Endothelial cell of umbilical vein (primary cell): ENCODE results near the gene KCNG3. TPM values are rescaled to one million over a fixed set of nuclear protein-coding genes. Genes with fewer than 3 reads are reported as not detected.

Experiments used
- BruUV-seq: library from RNA; stranded (reverse); fragments of 400-500 nt; replicated peaks from 2 replicates; lab custom pipeline; 2021; lab: Mats Ljungman, UMichigan
- CTCF ChIA-PET: fragments of 300-600, 350-600 bp; sonication (Branson Sonifier 250); formaldehyde crosslinking; loops from one replicate; lab custom pipeline; 2021; ENCODE audit warnings: antibody characterized with exemption, inconsistent platforms; lab: Charles Lee
- POLR2A ChIA-PET: fragments of 300-600, 350-600 bp; sonication (Branson Sonifier 250); formaldehyde crosslinking; loops from one replicate; lab custom pipeline; 2021; ENCODE audit warnings: antibody characterized with exemption, inconsistent platforms; lab: Charles Lee
- DNase-seq: peaks from one replicate; pipeline ENCODE4 v3.0.0-alpha.2; 2011; ENCODE audit warnings: low read depth, low spot score
- FAIRE-seq: peaks from 2 replicates; lab custom pipeline; 2011; peaks lifted over from hg19 to GRCh38; lab: Jason Lieb, UNC
- H2AFZ ChIP-seq: 2 replicates; pipeline ENCODE4 v1.6.0; 2012; ENCODE audit warnings: low read depth, low read length, control low read depth, inconsistent platforms
- H3K27ac ChIP-seq: 2 replicates; pipeline ENCODE4 v1.5.1; 2011; ENCODE audit warnings: low read depth, mild to moderate bottlenecking, control low read depth, low read length, moderate library complexity; ENCODE audit not compliant: insufficient read depth
- H3K27me3 ChIP-seq, 2 experiments: 2 replicates each; pipeline versions ENCODE4 v1.6.0 to v1.6.1; 2011; ENCODE audit warnings: low read length in 2 of 2, mixed read lengths in 1 of 2; ENCODE audit not compliant: control insufficient read depth in 2 of 2, insufficient read depth in 2 of 2
- H3K36me3 ChIP-seq, 2 experiments: 2 replicates in 1 of 2; 3 replicates in 1 of 2; pipeline ENCODE4 v1.5.1; 2011; ENCODE audit warnings: low read length in 2 of 2, mild to moderate bottlenecking in 1 of 2, moderate library complexity in 1 of 2; ENCODE audit not compliant: control insufficient read depth in 2 of 2, insufficient read depth in 2 of 2; ENCODE audit errors: extremely low read depth in 1 of 2
- H3K4me1 ChIP-seq: 3 replicates; pipeline ENCODE4 v1.5.1; 2011; ENCODE audit warnings: mild to moderate bottlenecking, low read length; ENCODE audit not compliant: control insufficient read depth, insufficient read depth; ENCODE audit errors: extremely low read depth
- H3K4me2 ChIP-seq: 2 replicates; pipeline ENCODE4 v1.6.1; 2011; ENCODE audit warnings: low read length, control low read depth, mixed read lengths; ENCODE audit not compliant: insufficient read depth
- H3K4me3 ChIP-seq, 3 experiments: fragments of 200-600 bp in 1 of 3; sonication (generic), shearing (Covaris generic) in 1 of 3; replicated peaks in 1 of 3; 2 replicates each; pipeline ENCODE4 v1.5.1; 2011 to 2016; ENCODE audit warnings: control low read depth in 3 of 3, low read length in 3 of 3, mild to moderate bottlenecking in 2 of 3, inconsistent platforms in 1 of 3, low read depth in 1 of 3, moderate library complexity in 1 of 3; ENCODE audit not compliant: insufficient read depth in 1 of 3
- H3K79me2 ChIP-seq: 2 replicates; pipeline ENCODE4 v1.6.0; 2012; ENCODE audit warnings: low read length, inconsistent platforms; ENCODE audit not compliant: control insufficient read depth, insufficient read depth
- H3K9ac ChIP-seq: replicated peaks from 2 replicates; pipeline ENCODE3; 2011; ENCODE audit warnings: low read length, control low read depth; ENCODE audit not compliant: insufficient read depth; ENCODE audit errors: extremely low read depth
- H3K9me1 ChIP-seq: replicated peaks from 3 replicates; pipeline ENCODE4 v1.6.0; 2011; ENCODE audit warnings: mild to moderate bottlenecking, low read length; ENCODE audit not compliant: control insufficient read depth, insufficient read depth; ENCODE audit errors: extremely low read depth
- H3K9me3 ChIP-seq: replicated peaks from 2 replicates; pipeline ENCODE4 v1.5.1; 2012; ENCODE audit warnings: low read length, inconsistent platforms; ENCODE audit not compliant: control insufficient read depth, insufficient read depth
- H4K20me1 ChIP-seq: replicated peaks from 2 replicates; pipeline ENCODE3; 2011; ENCODE audit warnings: mild to moderate bottlenecking, low read length; ENCODE audit not compliant: control insufficient read depth, insufficient read depth; ENCODE audit errors: extremely low read depth
- CTCF ChIP-seq, 2 donors: IDR thresholded peaks; 1 replicate in 1 of 2; 2 replicates in 1 of 2; pipeline ENCODE4 v1.5.1; 2011; ENCODE audit warnings: low read length in 2 of 2, mild to moderate bottlenecking in 2 of 2, moderate library complexity in 2 of 2, control low read depth in 1 of 2, inconsistent platforms in 1 of 2, low read depth in 1 of 2; ENCODE audit not compliant: insufficient read depth in 1 of 2; ENCODE audit errors: extremely low read depth in 1 of 2
- EZH2 ChIP-seq: IDR thresholded peaks from 2 replicates; pipeline ENCODE4 v1.6.1; 2012; ENCODE audit warnings: borderline replicate concordance, low read depth, mild to moderate bottlenecking, moderate library complexity, low read length, inconsistent platforms; ENCODE audit not compliant: severe bottlenecking
- FOS ChIP-seq: IDR thresholded peaks from 2 replicates; pipeline ENCODE4 v1.6.1; 2011; ENCODE audit warnings: mild to moderate bottlenecking, low read length, moderate library complexity, borderline replicate concordance; ENCODE audit not compliant: insufficient read depth
- GATA2 ChIP-seq: IDR thresholded peaks from 2 replicates; pipeline ENCODE4 v1.7.0; 2011; ENCODE audit warnings: low read depth, mild to moderate bottlenecking, moderate library complexity, mixed read lengths, low read length; ENCODE audit not compliant: insufficient read length, insufficient read depth
- MAX ChIP-seq: IDR thresholded peaks from 2 replicates; pipeline ENCODE4 v1.6.1; 2011; ENCODE audit not compliant: insufficient read depth, insufficient read length
- MYC ChIP-seq: IDR thresholded peaks from one replicate; pipeline ENCODE4 v1.6.1; 2011; ENCODE audit warnings: mild to moderate bottlenecking, low read depth, low read length
- POLR2AphosphoS5 ChIP-seq: IDR thresholded peaks from 2 replicates; pipeline ENCODE4 v1.6.1; 2012; ENCODE audit warnings: low read depth, mild to moderate bottlenecking, control low read depth, low read length, moderate library complexity; ENCODE audit not compliant: insufficient read depth
- dilution Hi-C: fragments of 300-500 bp; cut with MboI; formaldehyde crosslinking; loops from one replicate; pipeline ENCODE4 v1.15.0; 2019; ENCODE audit warnings: low sequenced_read_pairs; ENCODE audit not compliant: extremely low pct_ligation_motif_present
- intact Hi-C: fragments of 100-400 bp; cut with micrococcal nuclease; formaldehyde crosslinking; loops from one replicate; pipeline ENCODE4 v1.10.0; 2022
- polyA plus RNA-seq, 4 experiments: library from polyadenylated mRNA; depleted of rRNA in 3 of 4; stranded (reverse) in 3 of 4; unstranded in 1 of 4; fragments of >200 nt; gene quantifications; 2 replicates each; pipeline versions ENCODE4 v1.2.1 to v1.2.3, GENCODE V29; 2011 to 2012; ENCODE audit warnings: missing spikeins in 1 of 4
- small RNA-seq: library from RNA; depleted of rRNA; stranded (forward); fragments of <200 nt; gene quantifications from one replicate; pipeline ENCODE3, GENCODE V24; 2012; ENCODE audit warnings: low replicate concordance, low read depth; ENCODE audit not compliant: insufficient read depth, insufficient read length
- total RNA-seq: library from RNA; stranded (reverse); gene quantifications from 2 replicates; pipeline ENCODE4 v1.2.3, GENCODE V29; 2021

Gene KCNG3
- total and polyA plus RNA-seq, 2 donors (not counting 3 experiments of a cell fraction or from before 2014, with no cell fraction given), result 0.15 TPM; not detected in 1

GRCh38 chr2:42392191-42392590, 101.6 kb downstream of the KCNG3 start:
- ChIA-PET CTCF (no interaction called here), POLR2A (interaction anchor here (1.1 kb wide), 1 partner anchor 12 kb away, joined by 3 read pairs; no protein-coding TSS in a partner anchor)
- intact Hi-C loops, result no loop called here
- Histone ChIP-seq H4K20me1 (no peaks in the 10 kb centered on the region), H3K9me1 (no peaks in the 10 kb centered on the region), H3K9me3 (no peaks in the 10 kb centered on the region), H3K36me3 (no peaks in the 10 kb centered on the region), H3K79me2 (no peaks in the 10 kb centered on the region), H3K27me3 (no peaks in the 10 kb centered on the region), H3K4me3 (no peak overlapping the region), H3K4me2 (no peak overlapping the region), H3K27ac (no peak overlapping the region), H2AFZ (no peak overlapping the region), H3K9ac (no peak overlapping the region), H3K4me1 (no peaks in the 10 kb centered on the region)
- no peak for DNase-seq
- TF ChIP-seq GATA2, result no peak
- TF ChIP-seq FOS, result no peak
- TF ChIP-seq MAX, result no peak
- TF ChIP-seq POLR2AphosphoS5, result no peak
- TF ChIP-seq EZH2, result no peak
- no peak for TF ChIP-seq CTCF (IDR thresholded peaks at IDR 0.05; ENCODE audit: extremely low read depth in 1 of 2, insufficient read depth in 1 of 2, low read depth in 1 of 2, low read length in 2 of 2)
- TF ChIP-seq MYC, result no peak
- dilution Hi-C loops, result no loop called here
- FAIRE-seq, result no peak
- no TSS peak for BruUV-seq

Small RNA genes lying within 50 kb of the gene (small RNA-seq; reads per million reads assigned to genes)
- gene RF00017 (not detected), gene RF00612 (not detected)

Other genes starting within 250 kb of the KCNG3 start
- 94.2 and 101 TPM in 2 replicates for gene COX7A2L, start 132.8 kb downstream of the KCNG3 start, total RNA-seq
- gene COX7A2L, start 132.8 kb downstream of the KCNG3 start, polyA plus RNA-seq, result 86.6 and 119 TPM in 2 replicates
- 49.9 and 53.3 TPM in 2 replicates for gene MTA3, start 74.7 kb upstream of the KCNG3 start, total RNA-seq
- gene MTA3, start 74.7 kb upstream of the KCNG3 start, polyA plus RNA-seq, result 27.6 and 36.3 TPM in 2 replicates